Putamen (tissue), 1 donor: ENCODE measurements around the gene KLHL29.

Experiments used
- DNase-seq: peaks from one replicate; pipeline ENCODE4 v3.0.0-alpha.2; 2016; ENCODE audit warnings: low spot score

Gene KLHL29

DNA sequence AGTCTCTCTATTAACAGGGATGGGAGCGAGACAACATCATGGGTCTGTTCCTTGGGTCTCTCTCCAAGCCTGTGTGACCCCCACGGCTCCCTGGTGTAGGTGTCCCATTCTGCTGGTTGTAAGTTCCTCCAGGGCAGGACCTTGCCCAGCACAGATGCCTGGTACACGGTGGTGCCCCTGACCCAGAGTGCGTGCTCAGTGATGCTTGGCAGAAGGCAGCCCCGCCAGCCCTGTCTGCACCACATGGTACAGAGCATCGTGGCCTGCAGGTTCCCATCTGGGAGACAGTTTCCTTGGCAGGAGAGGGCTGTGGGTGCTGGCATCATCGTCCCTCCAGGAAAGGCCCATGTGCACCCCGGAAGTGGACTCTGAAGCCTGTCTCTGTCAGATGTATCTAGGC lies 249.0 kb downstream of the KLHL29 start:
- DNase-seq, result no peak

DNA sequence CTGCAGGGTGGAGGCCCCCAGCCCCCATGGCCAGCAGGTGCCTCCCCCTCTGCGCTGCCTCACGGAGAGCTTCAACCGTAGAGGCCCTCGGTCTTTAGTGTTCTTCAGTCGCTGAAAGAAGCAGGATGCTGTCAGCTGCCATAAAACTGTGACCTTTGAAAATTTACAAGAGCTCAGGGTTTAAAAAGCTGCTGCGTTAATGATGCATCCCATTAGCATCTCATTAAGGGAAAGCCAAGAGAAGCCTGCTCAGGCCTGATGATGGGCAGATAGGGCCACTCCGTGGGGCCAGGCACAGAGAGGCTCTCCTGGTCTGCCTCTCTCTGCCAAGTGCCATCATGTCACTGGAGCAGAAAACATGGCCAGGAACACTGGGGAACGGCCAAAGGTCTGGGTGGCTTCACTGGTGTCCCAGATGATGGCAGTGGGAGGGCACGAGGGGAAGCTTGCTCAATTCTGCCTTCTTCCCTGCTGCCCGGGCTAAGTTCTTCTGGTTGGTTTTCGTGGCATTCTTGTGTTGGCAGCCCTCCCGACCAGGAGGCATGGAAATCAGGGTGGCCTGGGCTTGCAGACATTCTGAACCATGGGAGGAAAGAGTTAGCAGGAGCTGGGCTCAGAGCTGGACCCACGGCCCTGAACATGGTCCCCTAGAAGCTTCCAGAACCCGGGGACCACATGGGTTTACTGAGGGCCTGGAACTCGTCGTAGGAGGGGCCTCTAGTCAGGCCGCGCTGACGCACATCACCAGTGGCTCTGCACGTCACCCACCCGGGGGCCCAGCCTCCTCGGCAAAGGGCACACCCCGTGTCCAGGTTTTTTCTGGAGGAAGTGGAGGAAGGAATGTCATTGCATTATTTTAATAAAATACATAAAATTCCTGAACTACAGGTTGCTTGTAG lies 250.7 kb downstream of the KLHL29 start:
- no peak for DNase-seq

DNA sequence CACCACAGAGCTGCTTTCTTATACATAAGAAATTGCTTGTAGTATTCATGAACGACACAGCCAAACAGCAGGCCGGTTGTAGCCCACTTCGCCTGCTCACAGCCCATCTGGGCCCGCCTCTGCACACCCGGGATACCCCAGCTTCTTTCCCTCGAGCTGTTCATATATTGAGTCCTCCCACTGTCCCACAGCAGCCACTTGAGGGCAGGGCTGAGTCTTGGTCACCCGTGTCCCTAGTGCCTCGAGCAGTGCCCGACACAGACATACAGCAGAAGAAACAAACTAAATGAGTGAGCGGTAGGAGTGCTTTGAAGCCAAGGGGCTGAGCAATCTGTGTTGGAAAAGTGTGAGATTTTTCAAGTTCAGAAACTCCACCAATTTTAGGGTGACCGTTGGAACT lies 251.4 kb downstream of the KLHL29 start:
- no peak for DNase-seq

DNA sequence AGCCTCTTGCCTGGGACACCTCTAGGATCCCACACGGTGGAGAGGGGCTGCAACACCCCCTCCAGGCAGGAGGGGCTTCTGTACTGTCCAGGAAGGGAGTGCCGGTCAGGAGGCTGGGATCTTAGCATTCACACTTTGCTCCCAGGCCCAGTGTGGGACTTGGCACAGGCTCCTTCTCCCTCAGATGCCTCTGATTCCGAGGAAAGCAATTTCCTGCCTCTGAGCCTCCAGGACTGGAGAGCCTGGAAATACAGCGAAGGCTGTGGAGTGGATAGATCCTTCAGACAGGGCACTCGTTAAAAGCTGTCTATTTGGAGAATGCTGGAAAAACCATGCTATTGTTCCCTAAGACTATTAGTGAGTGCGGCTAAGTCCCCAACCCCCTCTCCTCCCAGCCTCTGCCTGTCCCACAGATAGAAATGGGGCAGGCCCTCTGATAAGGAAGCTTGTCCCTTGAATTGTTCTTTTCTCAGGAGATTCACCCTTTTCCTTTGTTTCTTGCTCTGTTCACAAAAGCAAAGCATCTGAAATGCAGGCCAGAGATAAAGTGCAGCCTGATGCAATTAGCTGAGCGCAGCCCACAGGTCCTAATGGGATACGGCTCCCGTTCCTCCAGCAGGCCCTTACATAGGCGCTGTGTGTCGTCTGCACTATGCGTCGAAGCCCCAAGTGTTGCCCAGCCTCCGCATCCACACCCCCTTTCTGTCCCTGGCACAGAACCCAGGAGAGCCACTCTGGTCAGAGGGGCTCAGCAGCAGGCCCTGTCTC lies 252.2 kb downstream of the KLHL29 start:
- no peak for DNase-seq

DNA sequence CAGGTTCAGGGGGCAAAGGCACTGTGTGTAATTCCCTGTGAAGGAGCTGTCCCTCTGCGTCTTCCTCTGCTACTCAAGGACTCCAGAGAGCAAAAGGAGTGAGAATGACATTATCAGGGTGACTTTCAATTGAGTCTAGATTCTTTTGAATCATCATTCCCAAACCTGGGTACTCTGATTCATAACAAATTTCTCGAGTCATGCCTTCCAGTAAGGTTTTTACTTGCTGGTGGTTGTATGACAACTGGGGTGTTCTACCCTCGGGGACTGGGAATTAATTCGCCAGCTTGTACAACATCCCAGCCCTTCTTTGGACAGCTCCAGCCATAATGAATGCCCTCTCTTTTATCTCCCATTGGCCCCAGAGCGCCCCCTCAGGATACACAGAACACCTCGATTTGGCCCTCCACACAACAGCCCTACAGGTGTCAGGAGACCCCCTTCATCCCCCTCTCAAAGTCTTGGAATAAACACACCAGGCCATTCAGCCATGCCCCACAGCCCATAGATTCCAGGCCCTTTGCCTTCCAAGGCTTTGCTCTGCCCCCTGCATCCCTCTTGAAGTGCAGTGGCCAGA lies 254.5 kb downstream of the KLHL29 start:
- DNase-seq, result no peak

DNA sequence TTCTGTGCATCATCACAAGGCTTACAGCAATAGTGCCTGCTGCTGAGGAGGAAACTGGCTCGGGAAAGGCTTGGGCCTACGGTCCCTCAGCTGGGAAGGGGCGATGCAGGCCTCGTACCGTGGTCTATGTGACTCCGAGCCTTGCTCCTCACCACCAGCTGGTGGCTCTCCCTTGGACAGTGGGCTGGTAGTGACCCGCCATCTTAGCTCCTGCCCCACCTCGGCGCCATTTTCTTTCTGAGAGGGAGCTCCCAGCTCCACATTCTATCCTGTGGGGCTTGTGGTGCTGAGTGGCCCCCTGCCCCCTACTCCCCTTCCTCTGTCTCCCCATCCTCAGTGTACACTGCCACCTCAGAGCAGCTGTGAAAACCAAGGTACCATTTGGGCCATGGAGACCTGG lies 255.7 kb downstream of the KLHL29 start:
- DNase-seq, result no peak

DNA sequence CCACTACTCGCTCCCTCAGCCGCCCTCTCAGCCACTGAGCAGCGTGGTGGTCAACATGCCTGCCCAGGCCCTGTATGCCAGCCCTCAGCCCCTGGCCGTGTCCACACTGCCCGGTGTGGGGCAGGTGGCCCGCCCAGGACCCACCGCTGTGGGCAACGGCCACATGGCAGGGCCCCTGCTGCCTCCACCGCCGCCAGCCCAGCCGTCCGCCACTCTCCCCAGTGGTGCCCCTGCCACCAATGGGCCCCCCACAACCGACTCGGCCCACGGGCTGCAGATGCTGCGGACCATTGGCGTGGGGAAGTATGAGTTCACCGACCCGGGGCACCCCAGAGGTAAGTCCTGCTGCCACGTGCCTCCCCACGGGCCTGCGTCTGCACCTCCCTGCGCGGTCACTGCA lies 257.5 kb downstream of the KLHL29 start:
- no peak for DNase-seq

DNA sequence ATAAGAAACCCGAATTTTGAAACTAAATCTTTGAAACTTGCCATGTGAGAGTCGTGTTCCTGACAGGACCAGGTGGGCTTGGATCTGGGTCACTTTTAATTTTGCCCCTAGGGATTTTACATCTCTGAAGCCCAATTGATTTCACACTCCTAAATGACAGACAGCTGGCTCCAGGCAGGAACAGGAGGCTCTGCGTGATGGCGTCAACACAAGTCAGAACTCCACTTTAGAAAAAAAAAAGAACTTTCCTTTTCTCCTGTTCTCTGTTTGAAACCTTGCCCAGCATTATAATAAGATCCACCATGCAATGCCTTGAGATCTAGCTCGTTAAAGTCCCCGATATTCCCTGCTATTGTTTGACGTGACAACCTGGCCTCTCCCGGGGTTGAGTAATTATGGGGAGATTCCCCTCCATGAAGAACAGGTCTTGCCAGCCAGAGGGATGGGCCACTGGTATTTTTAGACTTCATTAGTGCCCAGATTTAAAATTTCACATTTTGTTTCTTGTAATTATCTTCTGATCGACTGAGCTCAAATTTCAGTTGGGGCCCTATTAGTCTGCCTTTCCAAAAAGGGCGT lies 260.3 kb downstream of the KLHL29 start:
- DNase-seq, result no peak

DNA sequence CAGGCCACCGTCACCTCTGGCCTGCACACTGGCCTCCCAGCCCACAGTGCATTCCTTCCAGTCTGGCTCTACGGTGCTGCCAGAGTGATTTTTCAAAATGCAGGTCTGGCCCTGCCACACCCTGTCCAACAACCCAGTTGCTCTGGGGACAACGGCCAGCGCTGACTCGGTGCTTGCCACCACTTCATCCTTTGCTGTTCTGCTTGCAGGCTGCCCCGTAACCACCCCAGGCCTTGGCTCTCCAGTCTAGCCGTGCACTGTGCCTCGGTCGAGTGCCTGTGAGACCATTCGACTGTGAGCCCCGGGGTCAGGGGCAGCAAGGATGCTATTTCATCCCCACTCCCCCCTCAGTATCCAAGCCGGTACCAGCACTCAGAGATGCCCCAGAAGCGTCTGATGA lies 262.6 kb downstream of the KLHL29 start:
- DNase-seq, result no peak

DNA sequence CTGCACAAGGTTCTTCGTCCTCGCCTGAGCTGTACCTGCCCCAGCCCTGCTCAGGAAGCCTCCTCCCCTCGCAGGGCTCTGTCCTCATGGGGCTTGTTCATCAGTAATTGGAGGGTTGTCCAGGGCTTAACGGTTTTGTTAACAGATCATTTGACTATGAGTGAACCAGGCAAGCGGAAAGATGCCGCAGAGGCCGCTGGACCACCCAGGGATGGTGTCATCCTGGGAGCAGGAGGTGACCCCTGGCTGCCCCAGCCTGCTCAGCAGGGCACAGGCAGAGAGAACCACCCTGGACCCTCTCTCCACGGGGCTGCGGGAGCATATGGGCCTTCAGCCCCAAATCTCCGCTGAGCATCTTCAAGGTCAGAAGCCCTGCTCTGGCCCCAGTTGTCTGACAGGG lies 264.3 kb downstream of the KLHL29 start:
- DNase-seq, result no peak

DNA sequence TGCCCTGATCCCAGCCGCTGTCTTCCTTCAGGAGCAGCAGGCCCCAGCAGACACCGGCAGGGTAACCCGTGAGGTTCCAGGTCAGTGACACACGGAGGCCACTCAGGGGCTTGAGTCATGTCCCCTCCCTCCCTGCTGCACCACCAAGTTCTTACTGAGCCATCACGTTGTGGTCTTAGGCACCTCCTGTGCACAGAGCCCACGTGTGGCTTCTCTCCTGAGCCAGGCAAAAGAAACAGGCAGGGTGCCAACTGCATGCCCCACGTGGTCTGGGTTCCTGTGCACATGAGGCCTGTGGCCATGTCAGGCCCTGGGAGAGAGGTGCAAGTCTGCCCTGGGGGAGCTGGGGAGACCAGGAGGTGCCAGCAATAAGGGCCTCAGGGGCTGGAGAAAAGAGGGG lies 264.8 kb downstream of the KLHL29 start:
- DNase-seq, result no peak

DNA sequence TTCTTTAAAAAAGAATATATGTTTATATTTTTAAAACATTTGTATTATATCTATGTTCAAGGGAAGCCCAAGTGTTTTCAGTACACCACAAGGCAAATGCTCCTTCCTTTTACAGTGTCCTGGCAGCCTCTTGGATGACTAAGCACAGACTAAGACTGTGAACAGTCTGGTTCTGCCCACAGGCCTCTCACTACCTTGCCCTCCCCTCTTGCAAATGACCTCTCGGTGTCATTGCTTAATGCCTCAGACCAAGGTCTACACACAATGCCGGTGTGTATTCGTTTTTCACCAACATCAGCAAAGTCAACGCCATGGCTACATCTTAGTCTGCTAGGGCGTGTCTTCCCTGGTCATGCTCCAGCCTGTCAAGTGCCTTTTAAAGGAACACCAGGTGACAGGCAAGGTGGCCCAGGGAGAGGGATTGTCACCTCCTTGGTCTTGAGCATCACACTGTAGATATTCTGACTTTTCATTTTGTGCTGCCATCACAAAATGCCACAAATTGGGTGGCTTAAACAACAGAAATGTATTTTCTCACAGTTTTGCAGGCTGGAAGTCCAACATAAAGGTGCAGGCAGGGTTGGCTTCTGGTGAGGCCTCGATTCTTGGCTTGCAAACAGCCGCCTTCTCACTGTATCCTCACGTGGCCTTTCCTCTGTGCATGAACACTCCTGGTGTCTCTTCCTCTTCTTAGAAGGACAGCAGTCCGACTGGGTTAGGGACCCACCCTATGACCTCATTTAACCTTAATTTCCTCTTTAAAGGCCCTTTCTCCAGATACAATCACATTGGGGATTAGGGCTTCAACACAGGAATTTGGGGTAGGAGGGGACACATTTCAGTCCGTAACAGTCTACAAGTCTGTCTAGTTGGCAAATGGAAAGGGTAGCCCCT lies 266.5 kb downstream of the KLHL29 start:
- DNase-seq, result no peak

DNA sequence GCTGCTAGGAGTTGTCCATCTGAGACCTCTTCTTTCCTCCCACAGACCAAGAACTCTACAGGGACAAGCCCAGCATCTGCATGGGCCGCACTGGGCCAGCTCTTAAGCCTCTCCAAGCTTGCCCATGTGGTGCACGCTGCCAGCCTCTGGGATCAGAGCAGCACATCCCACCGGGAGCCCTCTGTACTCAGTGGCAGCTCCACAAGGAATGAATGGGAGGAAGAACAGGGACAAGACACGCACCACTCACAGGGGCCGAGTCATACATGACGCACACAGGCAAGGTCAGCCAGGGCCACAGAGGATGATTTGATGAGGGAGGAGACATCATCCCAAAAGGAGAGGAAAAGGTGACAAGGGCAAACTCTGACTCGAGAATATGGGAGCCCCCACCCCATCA lies 268.3 kb downstream of the KLHL29 start:
- DNase-seq, result no peak

DNA sequence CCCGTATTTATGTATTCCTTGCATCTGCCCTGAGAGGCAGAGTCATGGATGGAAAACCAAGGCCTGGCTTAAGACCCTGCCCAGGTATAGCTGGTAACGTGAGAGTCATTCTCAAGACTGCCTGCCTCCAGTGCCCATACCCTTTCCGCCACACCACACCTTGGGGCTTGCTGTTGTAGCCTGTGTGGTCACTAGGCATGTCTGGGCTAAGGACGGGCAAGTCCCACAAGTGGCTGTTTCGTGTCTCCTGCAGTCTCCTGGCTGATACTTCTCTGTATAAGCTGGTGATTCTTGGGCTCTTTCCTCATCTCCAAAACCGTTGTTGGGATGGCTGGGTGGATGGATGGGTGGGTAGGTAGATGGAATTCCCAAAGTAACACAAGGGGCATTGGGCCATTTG lies 269.8 kb downstream of the KLHL29 start:
- DNase-seq, result no peak

DNA sequence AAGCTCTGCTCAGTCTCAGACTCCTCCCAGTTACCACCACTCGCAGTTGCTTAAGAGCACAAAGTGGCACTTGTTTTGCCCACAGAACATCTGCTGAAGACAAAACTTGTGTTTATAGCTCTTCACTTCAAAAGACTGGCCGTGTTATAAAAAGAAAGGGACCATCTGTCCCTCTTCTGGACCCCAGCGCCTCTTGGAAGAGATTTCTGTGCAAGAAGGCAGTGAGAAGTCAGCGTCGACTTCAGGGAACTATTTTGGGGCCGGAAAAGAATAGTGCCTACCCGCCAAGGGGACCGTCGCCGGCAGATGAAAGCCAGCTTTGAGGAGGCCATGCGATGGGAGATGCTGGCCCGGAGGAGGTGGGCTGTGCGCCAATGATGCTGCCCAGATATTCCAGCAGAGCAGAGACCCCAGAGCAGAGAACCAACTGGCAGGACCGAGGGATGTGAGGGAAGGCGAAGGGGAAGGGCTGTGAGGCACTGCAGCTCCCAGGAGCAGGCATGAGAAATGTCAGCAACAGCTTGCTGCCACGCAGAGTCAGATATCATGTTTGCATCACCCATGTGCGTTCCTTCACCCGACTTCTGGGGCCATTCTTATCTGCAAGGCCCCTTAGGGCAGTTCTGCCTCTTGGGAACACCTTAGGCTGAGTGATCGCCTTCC lies 271.1 kb downstream of the KLHL29 start:
- no peak for DNase-seq

DNA sequence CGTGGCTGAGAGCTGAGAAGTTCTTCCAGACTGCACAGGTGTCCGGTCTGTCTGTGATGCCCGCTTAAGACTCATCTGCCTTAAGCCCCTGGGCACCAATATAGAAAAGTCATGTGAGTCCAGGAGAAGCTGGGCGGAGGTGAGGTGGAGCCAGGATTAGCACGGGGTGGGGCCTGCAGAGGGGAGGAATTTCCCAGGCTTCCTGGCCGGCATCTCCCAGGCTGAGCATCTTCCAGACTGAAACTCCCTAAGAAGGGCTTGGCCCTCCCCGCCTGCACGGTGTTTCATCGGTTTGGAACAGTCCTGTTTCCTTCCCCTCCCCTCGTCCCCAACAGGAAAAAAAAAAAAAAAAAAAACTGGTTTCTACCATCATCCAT lies 271.6 kb downstream of the KLHL29 start:
- DNase-seq, result no peak

DNA sequence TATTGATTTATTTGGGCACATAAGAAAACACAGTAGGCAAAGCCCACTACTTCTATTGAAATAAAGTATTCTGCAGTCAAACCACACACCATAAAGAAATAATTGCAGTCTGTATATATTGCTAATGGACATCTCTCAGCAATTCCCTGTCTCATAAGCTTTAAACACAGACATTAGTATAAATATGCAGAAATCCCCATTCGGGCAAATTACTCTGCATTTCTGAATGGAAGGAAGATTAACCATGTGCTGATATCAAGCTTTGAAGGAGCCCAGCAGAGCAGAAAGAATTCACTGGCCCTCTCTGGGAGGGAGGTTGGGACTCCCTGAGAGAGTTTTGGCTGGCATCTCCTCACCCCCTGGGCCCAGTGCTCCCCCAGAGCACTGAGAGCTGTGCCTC lies 272.4 kb downstream of the KLHL29 start:
- no peak for DNase-seq

DNA sequence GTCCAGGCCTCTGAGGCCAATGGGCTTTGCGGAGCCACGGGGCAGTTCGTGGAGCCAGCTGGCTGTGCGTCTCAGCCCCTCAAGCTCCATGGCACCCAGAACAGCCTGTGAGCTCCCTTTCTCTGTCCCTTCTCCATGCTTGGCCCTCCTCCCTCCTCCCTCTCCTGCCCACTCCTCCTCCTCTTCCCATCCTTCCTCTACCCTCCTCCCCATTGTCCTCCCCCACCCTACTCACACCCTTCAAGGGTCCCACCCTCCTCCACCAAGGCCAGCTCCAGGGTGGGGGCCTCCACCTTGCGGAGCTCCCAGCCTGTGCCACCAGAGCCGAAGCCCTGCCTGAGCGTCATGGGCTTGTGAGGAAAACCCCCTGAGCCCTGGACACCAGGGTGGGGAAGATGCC lies 273.0 kb downstream of the KLHL29 start:
- no peak for DNase-seq

DNA sequence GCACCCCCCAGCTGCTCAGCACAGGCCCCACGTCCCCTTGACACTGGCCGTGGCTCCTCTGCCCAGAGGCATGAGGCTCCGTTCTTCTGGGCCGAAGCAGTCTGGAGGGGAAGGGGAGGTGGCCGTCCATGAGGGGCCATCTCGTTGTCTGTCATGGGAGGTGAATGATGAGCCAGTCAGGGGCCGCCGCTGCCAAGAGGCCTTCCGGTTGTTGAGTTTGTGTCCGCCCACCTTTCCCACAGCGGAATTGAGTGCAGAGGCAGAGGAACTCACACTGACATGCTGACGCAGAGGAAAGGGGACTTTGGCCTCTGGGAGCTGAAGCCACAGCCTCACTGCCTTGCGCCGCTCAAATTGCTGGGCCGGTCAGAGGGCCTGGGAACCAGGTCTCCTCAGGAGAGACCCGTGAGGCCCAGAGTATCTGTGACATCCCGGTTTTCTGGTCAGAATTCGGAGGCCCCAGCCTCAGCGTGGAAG lies 273.5 kb downstream of the KLHL29 start:
- peak; percentile 22 for DNase-seq

DNA sequence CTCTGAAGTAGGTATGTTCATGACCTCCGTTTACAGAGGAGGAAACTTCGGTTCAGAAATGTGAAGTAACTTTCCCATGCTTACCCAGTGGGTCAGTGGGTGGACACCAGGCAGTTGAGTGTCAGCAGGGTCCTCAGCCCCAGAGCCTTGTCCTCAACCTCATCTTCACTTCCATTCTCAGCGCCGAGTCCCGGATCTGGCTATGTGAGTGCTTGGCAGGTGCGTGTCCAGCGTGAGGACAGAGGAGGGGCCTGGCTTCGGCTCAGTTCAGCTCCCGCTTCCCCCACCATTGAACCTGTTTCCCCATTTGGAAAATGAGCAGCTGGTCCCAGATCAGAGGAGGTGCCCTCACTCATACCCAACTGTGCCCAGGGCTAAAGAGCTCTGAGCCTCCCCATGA lies 274.3 kb downstream of the KLHL29 start:
- DNase-seq, result no peak

DNA sequence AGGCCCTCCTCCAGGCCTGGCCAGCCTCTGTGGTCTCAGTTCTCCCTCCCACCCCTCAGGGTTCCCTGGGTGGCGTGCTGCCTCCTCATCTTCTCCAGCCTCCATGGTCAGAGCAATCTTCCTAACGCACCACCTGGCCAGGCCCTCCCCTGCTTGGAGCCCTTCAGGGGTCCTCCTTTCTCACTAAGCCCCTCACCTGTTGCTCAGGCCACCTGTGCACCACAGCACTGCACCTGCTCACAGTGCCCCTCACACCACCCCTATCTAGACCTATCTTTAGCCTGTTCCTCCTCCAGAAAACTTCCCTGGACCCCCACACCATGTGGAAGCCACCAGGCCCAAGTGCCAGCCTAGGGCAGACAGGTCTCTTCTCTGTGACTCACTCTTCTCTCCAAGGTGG lies 274.8 kb downstream of the KLHL29 start:
- no peak for DNase-seq
